Measurements from ENCODE around the gene HOXD11. TPM values are rescaled to one million over a fixed set of nuclear protein-coding genes. Genes with fewer than 3 reads are reported as not detected.

Gene HOXD11
- total RNA-seq, 4 donors from 2014 or later = not detected

- no peak for DNase-seq
- TF ChIP-seq POLR2A (IDR thresholded peaks at IDR 0.05) (no peak), CTCF (IDR thresholded peaks at IDR 0.05) (no peak)
- Histone ChIP-seq H3K4me3 (replicated peaks in 1 of 3) (peak overlapping the region in 1 of 3 donors; percentile 31), H3K27me3 (peaks cover 76% of the 10 kb centered on the region), H3K4me1 (peaks cover 0 to 21% of the 10 kb centered on the region in 2 donors), H3K9me3 (no peaks in the 10 kb centered on the region), H3K36me3 (no peaks in the 10 kb centered on the region), H3K27ac (peak overlapping the region in 2 of 3 donors; percentile 46 to 69)
- intact Hi-C loops (cut with DNase I) = no loop called here
- WGBS, 2 donors = 4 to 6% methylated on average over 18 to 50 of the region's 71 CpGs
Measured at GRCh38 chr2:176136374-176137251, 29.5 kb downstream of the HOXD11 start.

- intact Hi-C loops (cut with DNase I) = no loop called here
- Histone ChIP-seq H3K4me1 (peaks cover 0 to 21% of the 10 kb centered on the region in 2 donors), H3K9me3 (no peaks in the 10 kb centered on the region), H3K36me3 (no peaks in the 10 kb centered on the region), H3K27me3 (peaks cover 73% of the 10 kb centered on the region), H3K4me3 (replicated peaks in 1 of 3) (peak overlapping the region in 1 of 3 donors; percentile 31), H3K27ac (peak overlapping the region in 1 of 3 donors; percentile 69)
- TF ChIP-seq CTCF (IDR thresholded peaks at IDR 0.05) = no peak
- no peak for TF ChIP-seq POLR2A (IDR thresholded peaks at IDR 0.05)
- DNase-seq = no peak
- 20 to 34% methylated on average over 2 of the region's 2 CpGs for WGBS, 2 donors
Measured at GRCh38 chr2:176137252-176137580, 30.1 kb downstream of the HOXD11 start.

- H3K4me1 ChIP-seq = peaks cover 0 to 21% of the 10 kb centered on the region in 2 donors
- no peaks in the 10 kb centered on the region for H3K9me3 ChIP-seq
- intact Hi-C loops (cut with DNase I) = no loop called here
- peak overlapping the region in 1 of 3 donors; percentile 69 for H3K27ac ChIP-seq
- H3K36me3 ChIP-seq = no peaks in the 10 kb centered on the region
- WGBS, 2 donors = 38 to 44% methylated on average over 8 of the region's 8 CpGs
- TF ChIP-seq CTCF (IDR thresholded peaks at IDR 0.05) = no peak
- TF ChIP-seq POLR2A (IDR thresholded peaks at IDR 0.05) = no peak
- H3K4me3 ChIP-seq (replicated peaks in 1 of 3) = no peak overlapping the region
- peaks cover 66% of the 10 kb centered on the region for H3K27me3 ChIP-seq
- DNase-seq = no peak
Measured at GRCh38 chr2:176137906-176138305, 30.8 kb downstream of the HOXD11 start.

GRCh38 chr2:176138526-176138922 lies 31.4 kb downstream of the HOXD11 start:
- intact Hi-C loops (cut with DNase I) = no loop called here
- H3K4me1 ChIP-seq = peaks cover 0 to 21% of the 10 kb centered on the region in 2 donors
- WGBS, 2 donors = 18 to 19% methylated on average over 14 of the region's 14 CpGs
- H3K36me3 ChIP-seq = no peaks in the 10 kb centered on the region
- no peak overlapping the region for H3K4me3 ChIP-seq (replicated peaks in 1 of 3)
- DNase-seq = no peak
- TF ChIP-seq CTCF (IDR thresholded peaks at IDR 0.05) (no peak), POLR2A (IDR thresholded peaks at IDR 0.05) (no peak)
- peaks cover 60% of the 10 kb centered on the region for H3K27me3 ChIP-seq
- no peaks in the 10 kb centered on the region for H3K9me3 ChIP-seq
- H3K27ac ChIP-seq = no peak overlapping the region

GRCh38 chr2:176138923-176139660 lies 32.0 kb downstream of the HOXD11 start:
- peaks cover 58% of the 10 kb centered on the region for H3K27me3 ChIP-seq
- intact Hi-C loops (cut with DNase I) = no loop called here

More at GRCh38 chr2:176138923-176139660, 32.0 kb downstream of the HOXD11 start:
- TF ChIP-seq CTCF (IDR thresholded peaks at IDR 0.05) = no peak
- TF ChIP-seq POLR2A (IDR thresholded peaks at IDR 0.05) = no peak
- H3K4me3 ChIP-seq (replicated peaks in 1 of 3) = no peak overlapping the region
- no peak for DNase-seq
- no peaks in the 10 kb centered on the region for H3K9me3 ChIP-seq
- H3K36me3 ChIP-seq = no peaks in the 10 kb centered on the region
- H3K4me1 ChIP-seq = peaks cover 0 to 21% of the 10 kb centered on the region in 2 donors
- peak overlapping the region in 1 of 3 donors; percentile 21 for H3K27ac ChIP-seq
- WGBS, 2 donors = 21 to 29% methylated on average over 28 of the region's 28 CpGs
